HG03558 (cell line): Measurements from ENCODE around the gene MYL4.
"Not testable (repeated sequence)": the region's sequence is repeated elsewhere in the genome, so short reads cannot be mapped to it uniquely, and the experiment has no call there.

Experiments
- ATAC-seq: cut with Tn5 transposase; IDR thresholded peaks from one replicate; pipeline ENCODE4 v1.9.1; 2021; ENCODE audit warnings: moderate number of reproducible peaks; ENCODE audit not compliant: unreplicated experiment; ENCODE audit errors: extremely low read depth

MYL4 gene

DNA sequence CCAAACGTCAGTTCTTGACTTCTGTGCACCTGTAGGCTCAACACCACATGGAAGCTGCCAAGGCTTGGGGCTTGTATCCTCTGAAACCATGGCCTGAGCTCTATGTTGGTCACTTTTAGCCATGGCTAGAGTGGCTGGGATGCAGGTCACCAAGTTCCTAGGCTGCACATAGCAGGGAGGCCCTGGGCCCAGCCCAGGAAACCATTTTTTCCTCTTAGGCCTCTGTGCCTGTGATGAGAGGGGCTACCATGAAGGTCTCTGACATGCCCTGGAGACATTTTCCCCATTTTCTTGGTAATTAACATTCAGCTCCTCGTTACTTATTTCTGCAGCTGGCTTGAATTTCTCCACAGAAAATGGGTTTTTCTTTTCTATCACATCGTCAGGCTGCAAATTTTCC, 59.8 kb downstream of the MYL4 start:
- ATAC-seq = not testable (repeated sequence)

GRCh38 chr17:47269561-47270280, 60.6 kb downstream of the MYL4 start:
- not testable (repeated sequence) for ATAC-seq

- no peak for ATAC-seq
These were observed 62.0 kb downstream of the MYL4 start for GRCh38 chr17:47270946-47271705.

DNA sequence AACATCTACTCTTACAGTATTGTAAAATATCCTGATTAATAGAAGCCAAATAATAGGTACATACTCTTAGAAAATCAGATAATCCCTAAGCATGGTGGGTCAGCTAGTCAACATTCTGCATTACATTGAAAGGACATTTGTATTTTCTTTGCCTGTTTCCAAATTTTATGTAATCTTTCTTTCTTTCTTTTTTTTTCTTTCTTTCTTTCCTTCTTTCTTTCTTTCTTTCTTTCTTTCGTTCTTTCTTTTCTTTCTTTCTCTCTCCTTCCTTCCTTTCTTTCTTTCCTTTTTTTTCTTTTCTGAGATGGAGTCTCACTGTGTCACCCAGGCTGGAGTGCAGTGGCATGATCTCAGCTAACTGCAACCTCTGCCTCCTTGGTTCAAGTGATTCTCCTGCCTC, 63.3 kb downstream of the MYL4 start:
- ATAC-seq = no peak

- no peak for ATAC-seq
These were observed 64.1 kb downstream of the MYL4 start for GRCh38 chr17:47273245-47273644.
